Muscle of leg (tissue), 11 donors: Measurements from ENCODE around the gene MMP7. TPM values are rescaled to one million over a fixed set of nuclear protein-coding genes. Genes with fewer than 3 reads are reported as not detected.

Experiments used
- DNase-seq: peaks from one replicate; pipeline ENCODE4 v3.0.0; 2013
- H3K27ac ChIP-seq: one replicate; pipeline ENCODE4 v1.5.1; 2013; ENCODE audit warnings: mild to moderate bottlenecking, low read length, control low read depth
- H3K27me3 ChIP-seq: one replicate; pipeline ENCODE4 v1.6.1; 2013; ENCODE audit warnings: low read length; ENCODE audit not compliant: control insufficient read depth, insufficient read depth
- H3K36me3 ChIP-seq: one replicate; pipeline ENCODE4 v1.6.1; 2013; ENCODE audit warnings: low read length; ENCODE audit not compliant: control insufficient read depth, insufficient read depth
- H3K4me1 ChIP-seq: one replicate; pipeline ENCODE4 v1.6.1; 2013; ENCODE audit warnings: low read length; ENCODE audit not compliant: control insufficient read depth, insufficient read depth
- H3K4me3 ChIP-seq: one replicate; pipeline ENCODE4 v1.5.1; 2013; ENCODE audit warnings: low read length, control low read depth
- H3K9me3 ChIP-seq: replicated peaks from 2 replicates; pipeline ENCODE4 v1.6.1; 2013; ENCODE audit warnings: low read depth, low read length; ENCODE audit not compliant: control insufficient read depth
- WGBS: methylation state at CpG from one replicate; pipeline ENCODE4 v1.1.5; 2013; ENCODE audit warnings: missing lambda C conversion rate; ENCODE audit not compliant: insufficient coverage; 5-methylcytosine and 5-hydroxymethylcytosine counted together
- polyA plus RNA-seq, 8 donors: library from polyadenylated mRNA; unstranded; fragments of 120-200 nt; gene quantifications; one replicate each; pipeline versions ENCODE4 v1.2.1 to v1.2.3, GENCODE V29; 2013; ENCODE audit warnings: inconsistent platforms in 1 of 8, low replicate concordance in 1 of 8; ENCODE audit not compliant: insufficient read length in 8 of 8, insufficient read depth in 1 of 8
- total RNA-seq: library from RNA; stranded (reverse); fragments of 120-200 nt; gene quantifications from one replicate; pipeline ENCODE4 v1.2.4, GENCODE V29; 2013

Gene MMP7
- total and polyA plus RNA-seq, 9 donors = not detected

DNA sequence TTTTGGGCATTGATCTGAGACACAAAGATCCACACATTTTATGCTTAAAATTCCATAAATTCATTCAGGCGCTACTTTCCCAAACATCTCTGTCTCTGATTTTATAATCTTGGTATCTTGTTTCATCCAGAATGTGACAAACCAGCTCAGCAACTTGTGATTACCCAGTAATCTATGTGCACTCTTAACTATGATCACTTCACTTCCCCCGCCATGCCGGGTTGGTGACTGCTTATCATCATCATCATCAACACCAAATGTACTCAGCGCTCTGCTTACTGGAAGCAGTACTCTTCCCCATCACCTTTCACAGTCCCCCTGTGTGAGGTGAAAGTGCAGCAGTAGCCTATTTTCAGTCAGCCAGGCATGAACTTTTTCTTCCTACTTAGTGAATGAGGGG, 15.2 kb upstream of the MMP7 start:
- Histone ChIP-seq H3K9me3 (no peaks in the 10 kb centered on the region), H3K27ac (no peak overlapping the region), H3K36me3 (no peaks in the 10 kb centered on the region), H3K4me1 (no peaks in the 10 kb centered on the region), H3K4me3 (no peak overlapping the region), H3K27me3 (no peaks in the 10 kb centered on the region)
- DNase-seq = no peak
- 75% methylated on average over 3 of the region's 4 CpGs for WGBS

DNA sequence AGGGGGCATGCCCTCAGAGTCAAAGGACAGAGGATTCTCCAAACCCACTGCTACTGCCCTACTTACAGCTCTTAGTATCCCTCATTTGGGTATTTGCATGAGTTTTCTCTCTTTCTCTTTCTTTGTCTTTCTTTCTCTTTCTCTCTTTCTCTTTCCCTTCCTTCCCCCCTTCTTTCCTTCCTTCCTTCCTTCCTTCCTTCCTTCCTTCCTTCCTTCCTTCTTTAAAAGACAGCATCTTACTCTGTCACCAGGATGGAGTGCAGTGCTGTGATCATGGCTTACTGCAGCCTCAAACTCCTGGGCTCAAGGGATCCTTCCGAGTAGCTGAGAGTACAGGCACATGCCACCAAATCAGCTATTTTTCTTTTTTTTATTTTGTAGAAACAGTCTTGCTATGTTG, 14.0 kb upstream of the MMP7 start:
- Histone ChIP-seq H3K27me3 (no peaks in the 10 kb centered on the region), H3K27ac (no peak overlapping the region), H3K36me3 (no peaks in the 10 kb centered on the region), H3K4me1 (no peaks in the 10 kb centered on the region), H3K9me3 (no peaks in the 10 kb centered on the region), H3K4me3 (no peak overlapping the region)
- no peak for DNase-seq
- WGBS = no CpG with 5 or more reads among the region's 1 CpG

DNA sequence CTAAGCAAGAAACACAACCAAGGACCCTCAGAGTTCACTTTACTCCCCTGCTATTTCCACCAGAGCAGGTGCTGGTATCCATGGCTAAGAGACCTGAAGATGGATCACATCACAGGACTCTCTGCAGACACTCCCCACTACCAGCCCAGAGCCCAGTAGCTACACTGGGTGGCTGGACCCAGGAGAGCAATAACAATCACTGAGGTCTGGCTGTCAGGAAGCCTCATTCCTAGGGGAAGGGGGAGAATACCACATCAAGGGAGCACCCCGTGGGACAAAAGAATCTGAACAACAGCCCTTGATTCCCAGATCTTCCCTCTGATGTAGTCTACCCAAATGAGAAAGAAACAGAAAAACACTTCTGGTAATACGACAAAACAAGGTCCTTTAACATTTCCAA, 9.0 kb upstream of the MMP7 start:
- Histone ChIP-seq H3K27me3 (no peaks in the 10 kb centered on the region), H3K4me1 (no peaks in the 10 kb centered on the region), H3K27ac (no peak overlapping the region), H3K4me3 (no peak overlapping the region), H3K9me3 (no peaks in the 10 kb centered on the region), H3K36me3 (no peaks in the 10 kb centered on the region)
- no peak for DNase-seq
- WGBS = no CpG with 5 or more reads among the region's 2 CpGs

DNA sequence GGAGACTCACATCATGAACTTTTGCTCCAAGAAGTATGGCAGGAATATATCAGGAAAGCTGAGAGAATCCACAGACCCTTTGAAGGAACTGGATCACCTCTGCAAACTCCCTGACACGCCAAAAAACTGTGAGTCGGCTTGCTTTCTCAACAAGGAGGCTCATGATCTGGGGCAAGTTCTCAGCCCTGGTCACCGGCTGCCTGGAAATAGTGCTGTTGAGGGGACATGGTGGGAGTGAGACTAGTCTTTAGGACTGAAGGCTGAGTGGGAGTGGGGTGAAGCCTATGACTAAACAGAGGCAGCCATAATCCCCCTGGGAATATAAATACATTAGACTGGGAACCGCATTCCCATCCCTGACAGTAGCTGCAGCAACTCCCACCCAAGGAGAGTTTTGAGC, 8.4 kb upstream of the MMP7 start:
- no peak for DNase-seq
- Histone ChIP-seq H3K36me3 (no peaks in the 10 kb centered on the region), H3K4me1 (no peaks in the 10 kb centered on the region), H3K27me3 (no peaks in the 10 kb centered on the region), H3K27ac (no peak overlapping the region), H3K4me3 (no peak overlapping the region), H3K9me3 (no peaks in the 10 kb centered on the region)
- whole genome bisulfite sequencing = 94% methylated on average over 3 of the region's 4 CpGs

DNA sequence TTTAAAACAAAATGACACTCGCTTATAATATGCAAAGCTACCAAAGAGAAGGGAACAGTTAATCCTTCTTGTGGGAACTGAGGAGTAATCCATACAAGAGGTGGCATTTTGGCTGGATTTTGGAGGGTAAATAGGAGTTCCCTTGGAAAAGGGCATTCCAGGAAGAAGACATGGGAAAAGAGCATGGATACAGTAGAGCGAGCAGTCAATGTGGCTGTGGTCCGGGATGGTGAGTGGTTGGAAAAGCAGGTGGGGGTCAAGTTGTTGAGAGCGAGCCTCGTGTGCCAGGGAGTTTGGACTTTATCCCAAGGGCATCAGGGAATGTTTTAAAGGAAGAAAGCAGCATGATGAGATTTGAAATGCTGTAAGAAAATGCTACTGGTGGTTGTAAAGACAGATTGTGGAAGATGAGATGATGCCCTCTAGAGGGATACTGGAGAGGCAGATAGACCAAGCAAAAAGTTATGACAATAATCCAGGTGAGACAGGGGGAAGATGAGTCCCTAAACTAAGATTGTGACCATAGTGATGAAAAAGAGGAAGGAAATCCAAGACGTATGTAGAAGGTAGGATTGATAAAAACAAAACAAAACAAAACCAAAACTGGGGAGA, 3.8 kb upstream of the MMP7 start:
- no peak for DNase-seq
- no peak overlapping the region for H3K4me3 ChIP-seq
- H3K9me3 ChIP-seq = no peaks in the 10 kb centered on the region
- no peak overlapping the region for H3K27ac ChIP-seq
- H3K36me3 ChIP-seq = no peaks in the 10 kb centered on the region
- no peaks in the 10 kb centered on the region for H3K4me1 ChIP-seq
- 73% methylated on average over 4 of the region's 6 CpGs for WGBS
- H3K27me3 ChIP-seq = no peaks in the 10 kb centered on the region

DNA sequence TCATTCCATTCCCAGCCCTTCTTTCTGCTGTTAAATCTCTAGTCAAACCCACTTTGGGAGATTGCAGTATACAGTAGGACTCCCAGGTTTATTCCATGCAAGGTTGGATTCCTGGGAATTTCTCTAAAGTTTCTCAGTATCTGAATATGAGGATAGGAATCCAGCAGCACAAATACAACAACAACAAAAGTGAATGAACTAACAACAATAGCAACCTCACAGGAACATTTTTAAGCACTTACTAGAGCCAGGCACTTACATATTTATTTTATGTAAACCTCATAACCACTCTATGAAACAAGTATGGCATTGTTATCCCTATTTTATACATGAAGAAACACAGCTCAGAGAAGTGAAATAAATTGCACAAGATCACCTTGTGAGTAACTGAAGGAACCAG, 1.9 kb downstream of the MMP7 start:
- H3K4me3 ChIP-seq = no peak overlapping the region
- no peak for DNase-seq
- no peaks in the 10 kb centered on the region for H3K27me3 ChIP-seq
- H3K9me3 ChIP-seq = no peaks in the 10 kb centered on the region
- H3K36me3 ChIP-seq = no peaks in the 10 kb centered on the region
- H3K27ac ChIP-seq = no peak overlapping the region
- no peaks in the 10 kb centered on the region for H3K4me1 ChIP-seq

DNA sequence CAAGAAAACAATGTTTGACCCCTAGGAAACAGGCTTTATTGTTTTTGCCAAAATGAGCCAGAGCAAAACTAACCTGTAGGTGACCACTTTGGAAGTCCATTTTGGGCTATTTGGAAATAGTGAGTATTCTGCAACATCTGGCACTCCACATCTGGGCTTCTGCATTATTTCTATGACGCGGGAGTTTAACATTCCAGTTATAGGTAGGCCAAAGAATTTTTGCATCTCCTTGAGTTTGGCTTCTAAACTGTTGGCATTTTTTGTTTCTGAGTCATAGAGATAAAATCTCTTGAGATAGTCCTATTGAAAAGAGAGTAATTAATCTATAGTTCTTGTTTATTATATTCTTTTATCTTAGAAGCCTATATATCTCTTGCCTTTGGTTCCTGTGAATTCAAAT, 2.9 kb downstream of the MMP7 start:
- Histone ChIP-seq H3K4me3 (no peak overlapping the region), H3K9me3 (no peaks in the 10 kb centered on the region), H3K27ac (no peak overlapping the region), H3K4me1 (no peaks in the 10 kb centered on the region), H3K27me3 (no peaks in the 10 kb centered on the region), H3K36me3 (no peaks in the 10 kb centered on the region)
- no peak for DNase-seq
- no CpG with 5 or more reads among the region's 2 CpGs for WGBS

DNA sequence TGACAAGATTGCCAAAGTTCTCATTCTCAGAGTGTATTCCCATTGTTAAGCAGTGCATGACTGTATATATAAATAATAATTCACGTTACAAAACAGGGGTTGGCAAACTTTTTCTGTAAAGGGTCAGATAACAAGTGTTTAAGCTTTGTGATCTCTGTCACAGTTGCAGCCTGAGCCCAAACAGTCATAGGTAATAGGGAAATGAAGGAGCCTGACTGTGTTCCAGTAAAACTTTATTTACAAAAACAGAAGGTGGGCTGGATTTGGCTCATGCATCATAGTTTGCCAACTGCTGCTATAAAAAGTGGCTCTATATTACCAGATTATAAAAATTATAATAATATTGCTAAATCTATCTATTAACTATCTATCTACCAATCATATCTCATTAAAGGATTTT, 3.5 kb downstream of the MMP7 start:
- no peaks in the 10 kb centered on the region for H3K27me3 ChIP-seq
- no CpG with 5 or more reads among the region's 1 CpG for WGBS

GRCh38 chr11:102523887-102524286, 6.7 kb downstream of the MMP7 start:
- WGBS = no CpG with 5 or more reads among the region's 4 CpGs
- no peak overlapping the region for H3K27ac ChIP-seq
- H3K27me3 ChIP-seq = no peaks in the 10 kb centered on the region
- no peaks in the 10 kb centered on the region for H3K9me3 ChIP-seq
- no peak overlapping the region for H3K4me3 ChIP-seq
- no peak for DNase-seq
- no peaks in the 10 kb centered on the region for H3K36me3 ChIP-seq
- no peaks in the 10 kb centered on the region for H3K4me1 ChIP-seq

More for the DNA sequence above, 3.5 kb downstream of the MMP7 start:
- H3K4me1 ChIP-seq = no peaks in the 10 kb centered on the region
- H3K36me3 ChIP-seq = no peaks in the 10 kb centered on the region
- DNase-seq = no peak
- H3K9me3 ChIP-seq = no peaks in the 10 kb centered on the region
- no peak overlapping the region for H3K4me3 ChIP-seq
- H3K27ac ChIP-seq = no peak overlapping the region

DNA sequence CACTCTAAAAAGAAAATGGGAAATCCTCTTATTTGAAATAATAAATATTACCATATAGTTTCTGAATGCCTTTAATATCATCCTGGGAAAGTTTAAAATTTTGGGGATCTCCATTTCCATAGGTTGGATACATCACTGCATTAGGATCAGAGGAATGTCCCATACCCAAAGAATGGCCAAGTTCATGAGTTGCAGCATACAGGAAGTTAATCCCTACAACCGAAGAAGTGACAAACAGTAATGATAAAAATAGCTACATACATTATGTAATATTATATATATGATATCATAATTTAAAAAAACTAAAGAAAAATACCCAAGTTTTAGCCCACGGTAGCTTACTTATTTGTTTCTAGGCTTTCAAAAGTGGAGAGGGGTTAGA, 7.4 kb downstream of the MMP7 start:
- WGBS = no CpG with 5 or more reads among the region's 2 CpGs
- Histone ChIP-seq H3K4me3 (no peak overlapping the region), H3K27me3 (no peaks in the 10 kb centered on the region), H3K4me1 (no peaks in the 10 kb centered on the region), H3K9me3 (no peaks in the 10 kb centered on the region), H3K36me3 (no peaks in the 10 kb centered on the region), H3K27ac (no peak overlapping the region)
- no peak for DNase-seq
